Hematopoietic multipotent progenitor cell treated with erythropoietin and hydrocortisone succinate and interleukin-3 and kit ligand, for 17 days (in vitro differentiated cells): ENCODE results near the gene ODF2.
"Not testable (repeated sequence)": the region's sequence is repeated elsewhere in the genome, so short reads cannot be mapped to it uniquely, and the experiment has no call there.

Experiments
- DNase-seq: peaks from one replicate; pipeline ENCODE4 v3.0.0-alpha.2; 2015; ENCODE audit warnings: low spot score

The ODF2 gene

DNA sequence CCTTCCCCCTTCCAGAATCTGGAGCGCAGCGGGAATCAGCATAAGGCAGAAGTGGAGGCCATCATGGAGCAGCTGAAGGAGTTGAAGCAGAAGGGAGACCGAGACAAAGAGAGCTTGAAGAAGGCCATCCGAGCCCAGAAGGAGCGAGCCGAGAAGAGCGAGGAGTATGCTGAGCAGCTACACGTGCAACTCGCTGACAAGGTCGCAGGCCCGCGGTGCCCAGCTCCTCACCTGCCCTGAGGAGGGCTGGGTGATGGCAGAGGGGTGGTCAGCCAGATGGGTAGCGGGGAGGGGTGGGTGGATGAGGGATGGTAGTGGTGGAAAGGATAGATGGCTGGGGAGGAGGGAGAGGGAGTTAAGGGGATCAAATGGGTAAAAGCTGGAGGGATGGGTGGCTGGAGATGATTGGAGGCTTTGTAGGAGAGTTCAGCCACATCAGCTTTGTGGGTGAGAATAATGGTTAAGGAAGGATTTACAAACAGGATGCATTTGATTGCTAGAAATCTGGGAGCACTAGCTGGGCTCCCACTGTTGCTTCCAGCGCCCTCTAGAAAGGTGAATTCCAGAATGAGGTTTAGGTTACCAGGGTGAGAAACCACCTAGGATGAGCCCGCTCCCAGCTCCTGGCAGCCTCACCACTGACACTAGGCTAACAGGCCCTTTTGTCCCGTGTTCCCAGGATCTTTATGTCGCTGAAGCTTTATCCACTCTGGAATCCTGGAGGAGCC lies 29.0 kb downstream of the ODF2 start:
- no peak for DNase-seq

- DNase-seq = no peak
These were observed 29.6 kb downstream of the ODF2 start for GRCh38 chr9:128485414-128485855.

GRCh38 chr9:128486201-128486600 lies 30.4 kb downstream of the ODF2 start:
- no peak for DNase-seq

DNA sequence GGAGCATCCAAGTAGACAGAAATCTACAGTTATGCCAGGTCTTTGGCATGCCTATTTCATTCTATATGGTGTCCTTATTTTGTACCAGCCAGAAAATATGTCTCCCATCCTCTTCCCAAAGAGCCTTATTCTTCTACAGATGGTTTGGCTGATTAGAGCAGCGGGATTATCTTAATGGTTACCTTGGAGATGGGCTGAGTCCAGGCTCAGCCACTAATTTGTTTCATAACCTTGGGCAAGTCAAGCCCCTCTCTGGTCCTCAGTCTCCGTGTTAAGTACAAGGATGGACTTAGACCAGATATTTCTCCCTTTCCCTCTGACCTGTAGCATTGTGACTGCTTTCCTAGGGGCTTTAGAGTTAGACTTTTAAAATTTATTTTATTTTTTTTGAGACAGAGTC lies 37.6 kb downstream of the ODF2 start:
- DNase-seq = no peak

GRCh38 chr9:128494108-128494745 lies 38.4 kb downstream of the ODF2 start:
- DNase-seq = peak; percentile 67

GRCh38 chr9:128494746-128495129 lies 38.9 kb downstream of the ODF2 start:
- DNase-seq = no peak

GRCh38 chr9:128495296-128495695 lies 39.5 kb downstream of the ODF2 start:
- no peak for DNase-seq

DNA sequence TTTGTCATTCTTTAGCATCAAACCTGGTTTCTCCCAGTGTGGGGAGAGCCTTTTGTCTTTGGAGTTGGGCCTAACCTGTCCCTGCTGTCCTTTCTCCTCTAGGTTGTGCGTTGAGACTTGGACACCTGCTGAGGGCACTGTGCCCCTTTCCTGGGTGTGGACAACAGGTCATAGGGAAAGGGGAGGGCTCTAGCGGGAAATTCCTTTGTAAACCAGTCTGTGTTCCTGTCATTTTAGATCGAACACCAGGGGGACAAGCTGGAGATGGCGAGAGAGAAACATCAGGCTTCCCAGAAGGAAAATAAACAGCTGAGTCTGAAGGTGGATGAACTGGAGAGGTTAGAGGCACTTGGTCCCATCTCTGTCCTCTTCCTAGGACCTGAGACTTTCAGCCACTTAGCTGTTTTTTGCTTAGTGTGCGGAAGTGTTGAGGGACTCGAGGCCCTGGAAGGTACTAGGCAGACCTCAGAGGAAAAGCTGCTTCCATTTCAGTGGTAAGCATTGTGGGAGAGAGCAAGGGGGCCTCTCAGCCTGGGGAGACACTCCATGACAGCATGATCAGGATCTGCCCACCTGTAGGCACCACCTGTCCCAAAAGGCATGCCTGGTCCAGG lies 40.1 kb downstream of the ODF2 start:
- no peak for DNase-seq

- DNase-seq = no peak
These were observed 42.2 kb downstream of the ODF2 start for GRCh38 chr9:128497824-128498610.

- no peak for DNase-seq
These were observed 43.1 kb downstream of the ODF2 start for GRCh38 chr9:128498911-128499310.

- DNase-seq = no peak
These were observed 44.1 kb downstream of the ODF2 start for GRCh38 chr9:128499920-128500319.

DNA sequence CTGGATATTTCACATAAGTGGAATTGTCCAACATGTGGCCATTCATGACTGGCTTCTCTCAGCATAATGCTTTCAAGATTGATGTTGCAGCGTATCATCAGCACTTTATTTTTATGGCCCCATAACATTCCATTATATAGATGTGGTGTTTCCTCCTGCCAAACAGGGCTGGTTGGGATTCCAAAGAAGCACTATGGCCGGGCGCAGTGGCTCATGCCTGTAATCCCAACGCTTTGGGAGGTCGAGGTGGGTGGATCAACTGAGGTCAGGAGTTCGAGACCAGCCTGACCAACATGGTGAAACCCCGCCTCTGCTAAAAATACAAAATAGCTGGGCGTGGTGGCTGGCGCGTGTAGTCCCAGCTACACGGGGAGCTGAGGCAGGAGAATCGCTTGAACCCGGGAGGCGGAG lies 47.6 kb downstream of the ODF2 start:
- DNase-seq = not testable (repeated sequence)

GRCh38 chr9:128503870-128504269 lies 48.1 kb downstream of the ODF2 start:
- DNase-seq = no peak

- DNase-seq = peak; percentile 97
These were observed 48.9 kb downstream of the ODF2 start, which contains the start of gene GLE1 for GRCh38 chr9:128504485-128505413. GLE1 (plus strand) TSS chr9:128504719; CDS start chr9:128504806, 87 bp downstream.

DNA sequence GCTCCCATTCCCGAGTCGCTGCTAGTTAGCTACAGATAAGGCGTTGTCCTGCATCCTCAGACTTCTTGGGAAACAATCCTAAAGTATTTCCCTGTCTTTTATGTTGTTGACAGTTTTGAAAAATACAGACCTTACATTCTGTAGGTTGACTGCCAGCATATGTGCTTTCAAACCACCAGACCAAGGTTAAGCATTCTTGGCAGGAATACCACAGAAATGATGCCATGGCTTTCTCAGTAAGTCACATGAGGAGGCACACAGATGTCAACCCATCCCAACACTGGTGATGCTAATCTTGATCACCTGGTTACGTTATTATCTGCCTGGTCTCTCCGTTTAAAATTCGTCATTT lies 49.6 kb downstream of the ODF2 start:
- DNase-seq = no peak

DNA sequence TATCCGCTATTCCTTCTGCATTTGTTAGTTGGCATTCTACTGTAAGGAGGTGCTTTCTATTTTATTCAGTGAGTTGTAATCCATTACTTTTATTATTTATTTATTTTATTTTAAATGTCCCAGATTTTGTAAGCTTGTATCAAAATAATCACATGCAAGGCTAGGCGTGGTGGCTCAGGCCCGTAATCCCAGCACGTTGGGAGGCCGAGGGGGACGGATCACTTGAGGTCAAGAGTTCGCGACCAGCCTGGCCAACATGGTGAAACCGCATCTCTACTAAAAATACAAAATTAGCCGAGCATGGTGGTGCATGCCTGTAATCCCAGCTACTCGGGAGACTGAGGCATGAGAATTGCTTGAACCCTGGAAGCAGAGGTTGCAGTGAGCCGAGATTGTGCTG lies 50.1 kb downstream of the ODF2 start:
- not testable (repeated sequence) for DNase-seq

- DNase-seq = no peak
These were observed 57.0 kb downstream of the ODF2 start for GRCh38 chr9:128512820-128513219.

- DNase-seq = no peak
These were observed 66.2 kb downstream of the ODF2 start for GRCh38 chr9:128521956-128522355.

- DNase-seq = no peak
These were observed 67.6 kb downstream of the ODF2 start for GRCh38 chr9:128523199-128523925.

- DNase-seq = no peak
These were observed 70.9 kb downstream of the ODF2 start for GRCh38 chr9:128526720-128527119.
